ENCODE results near the gene ORC6.

GRCh38 chr16:46718214-46718613 is 28.8 kb downstream of the ORC6 start:
- no peak for TF ChIP-seq CTCF (IDR thresholded peaks at IDR 0.05; ENCODE audit: low read depth, low read length)
- TF ChIP-seq POLR2A (IDR thresholded peaks at IDR 0.05; ENCODE audit: extremely low read depth, insufficient read length) = no peak
